Peyer's patch (tissue), 4 donors: Measurements from ENCODE around the gene B3GLCT.

ENCODE experiments used
- POLR2A ChIP-seq, 2 donors: fragments of 450-650 bp; IDR thresholded peaks; one replicate each; pipeline ENCODE4 v1.5.1; 2017; ENCODE audit warnings: antibody characterized with exemption in 2 of 2, mild to moderate bottlenecking in 2 of 2, moderate library complexity in 2 of 2
- TF ChIP-seq, protein P1 (sequence below), 6 experiments: fragments of 450-650 bp in 4 of 6; fragments of 200-600 bp in 2 of 6; sonication (generic) in 1 of 6; IDR thresholded peaks; one replicate each; pipeline ENCODE4 v1.5.1; 2017 to 2019; ENCODE audit warnings: antibody characterized with exemption in 6 of 6, mild to moderate bottlenecking in 3 of 6, moderate library complexity in 1 of 6

- TF ChIP-seq, protein P1, sequence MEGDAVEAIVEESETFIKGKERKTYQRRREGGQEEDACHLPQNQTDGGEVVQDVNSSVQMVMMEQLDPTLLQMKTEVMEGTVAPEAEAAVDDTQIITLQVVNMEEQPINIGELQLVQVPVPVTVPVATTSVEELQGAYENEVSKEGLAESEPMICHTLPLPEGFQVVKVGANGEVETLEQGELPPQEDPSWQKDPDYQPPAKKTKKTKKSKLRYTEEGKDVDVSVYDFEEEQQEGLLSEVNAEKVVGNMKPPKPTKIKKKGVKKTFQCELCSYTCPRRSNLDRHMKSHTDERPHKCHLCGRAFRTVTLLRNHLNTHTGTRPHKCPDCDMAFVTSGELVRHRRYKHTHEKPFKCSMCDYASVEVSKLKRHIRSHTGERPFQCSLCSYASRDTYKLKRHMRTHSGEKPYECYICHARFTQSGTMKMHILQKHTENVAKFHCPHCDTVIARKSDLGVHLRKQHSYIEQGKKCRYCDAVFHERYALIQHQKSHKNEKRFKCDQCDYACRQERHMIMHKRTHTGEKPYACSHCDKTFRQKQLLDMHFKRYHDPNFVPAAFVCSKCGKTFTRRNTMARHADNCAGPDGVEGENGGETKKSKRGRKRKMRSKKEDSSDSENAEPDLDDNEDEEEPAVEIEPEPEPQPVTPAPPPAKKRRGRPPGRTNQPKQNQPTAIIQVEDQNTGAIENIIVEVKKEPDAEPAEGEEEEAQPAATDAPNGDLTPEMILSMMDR (IDR thresholded peaks at IDR 0.05), result no peak
- TF ChIP-seq POLR2A (IDR thresholded peaks at IDR 0.05), result no peak
Observed at GRCh38 chr13:31314961-31315360, 115.2 kb downstream of the B3GLCT start.
